CD4-positive, alpha-beta T cell treated with Interleukin-6 at 100 ng/mL for 8 hours (primary cell): Measurements from ENCODE around the gene COX6B2.

Experiments
- DNase-seq: peaks from one replicate; pipeline ENCODE4 v3.0.0-alpha.2; 2020; ENCODE audit warnings: mixed read lengths, low spot score

The COX6B2 gene

GRCh38 chr19:55383279-55384130 lies 29.0 kb upstream of the COX6B2 start:
- DNase-seq: peak; percentile 17

GRCh38 chr19:55382522-55383054 lies 28.1 kb upstream of the COX6B2 start:
- DNase-seq: no peak

GRCh38 chr19:55382013-55382412 lies 27.5 kb upstream of the COX6B2 start:
- DNase-seq: no peak

GRCh38 chr19:55379174-55379573 lies 24.7 kb upstream of the COX6B2 start:
- no peak for DNase-seq

GRCh38 chr19:55377356-55378131 lies 23.0 kb upstream of the COX6B2 start:
- DNase-seq: no peak

- no peak for DNase-seq
These were observed 21.9 kb upstream of the COX6B2 start, which contains the start of gene TMEM190 for GRCh38 chr19:55376241-55376933. Gene TMEM190 (plus strand): TSS chr19:55376826. CDS start chr19:55376854, 28 bp downstream.

GRCh38 chr19:55373993-55374757 lies 19.7 kb upstream of the COX6B2 start:
- DNase-seq: no peak

- no peak for DNase-seq
These were observed 18.9 kb upstream of the COX6B2 start for GRCh38 chr19:55373306-55373992.

GRCh38 chr19:55372316-55373081 lies 18.0 kb upstream of the COX6B2 start:
- no peak for DNase-seq

DNA sequence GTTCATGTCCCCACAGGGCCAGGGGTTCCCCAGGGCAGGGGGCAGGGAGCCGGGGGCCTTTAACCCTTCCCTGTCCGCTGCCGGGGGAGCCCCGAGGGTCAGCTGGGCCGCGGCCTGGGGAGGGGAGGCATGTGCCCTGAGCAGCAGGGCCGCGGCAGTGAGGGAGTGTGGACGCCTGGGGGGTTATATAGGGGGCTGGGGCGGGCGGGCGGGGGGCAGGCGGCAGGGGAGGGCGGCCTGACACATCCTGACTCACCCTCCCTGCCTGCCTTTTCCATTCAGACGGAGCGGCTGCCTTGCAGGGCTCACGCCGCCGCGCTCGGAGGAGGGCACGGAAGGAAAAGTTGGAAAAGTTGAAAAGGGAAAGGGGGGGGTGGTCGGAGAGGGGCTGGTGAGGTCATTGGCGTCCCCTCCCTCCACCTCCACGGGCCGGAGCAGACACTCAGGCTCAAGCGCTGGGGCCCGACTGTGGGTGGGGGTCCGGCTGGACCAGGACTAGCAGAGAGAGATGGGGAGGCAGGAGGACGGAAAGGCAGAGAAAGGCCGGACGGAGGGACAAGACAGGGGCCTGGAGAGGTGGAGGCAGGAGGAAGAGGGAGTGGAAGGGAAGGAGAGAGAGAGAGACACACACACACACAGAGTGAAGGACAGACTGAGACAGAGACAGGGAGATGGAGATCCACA lies 15.9 kb upstream of the COX6B2 start, which contains the start of gene IL11:
TSS of gene IL11 (minus strand) at position 159 of the 684 bp plus-strand sequence. CDS start at position 6, 153 bp downstream.
- no peak for DNase-seq

DNA sequence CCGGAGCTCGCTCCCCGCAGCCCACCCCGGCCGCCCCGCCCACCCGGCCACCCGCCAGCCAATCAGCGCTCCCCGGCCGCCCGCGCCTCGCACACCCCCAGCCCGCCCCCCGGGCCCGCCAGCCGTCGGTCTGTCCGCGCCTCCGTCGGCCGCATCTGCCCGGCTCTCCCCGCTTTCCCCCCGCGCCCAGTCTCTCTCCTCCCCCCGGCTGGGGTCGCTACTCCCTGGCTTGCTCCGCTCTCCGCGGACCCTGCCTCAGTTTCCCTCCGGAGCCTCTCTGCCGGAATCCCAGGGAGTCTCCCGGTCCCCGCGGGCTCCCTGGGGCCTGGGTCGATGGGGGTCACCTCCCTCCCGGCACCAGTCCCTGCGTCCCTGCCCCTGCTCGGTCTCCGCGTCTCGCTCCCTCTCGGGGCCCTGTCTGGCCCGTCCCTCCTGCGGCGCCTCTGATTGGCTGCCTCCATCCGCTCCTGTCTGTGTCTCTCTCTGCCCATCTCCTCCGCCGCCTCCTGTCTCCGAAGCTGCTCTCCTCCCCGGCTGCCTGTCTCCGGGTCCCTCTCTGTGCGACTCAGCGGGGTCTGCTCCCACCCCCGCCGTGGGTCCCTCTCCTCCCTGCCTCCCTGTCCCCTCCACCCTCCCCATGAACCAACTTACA lies 15.3 kb upstream of the COX6B2 start:
- DNase-seq: no peak

DNA sequence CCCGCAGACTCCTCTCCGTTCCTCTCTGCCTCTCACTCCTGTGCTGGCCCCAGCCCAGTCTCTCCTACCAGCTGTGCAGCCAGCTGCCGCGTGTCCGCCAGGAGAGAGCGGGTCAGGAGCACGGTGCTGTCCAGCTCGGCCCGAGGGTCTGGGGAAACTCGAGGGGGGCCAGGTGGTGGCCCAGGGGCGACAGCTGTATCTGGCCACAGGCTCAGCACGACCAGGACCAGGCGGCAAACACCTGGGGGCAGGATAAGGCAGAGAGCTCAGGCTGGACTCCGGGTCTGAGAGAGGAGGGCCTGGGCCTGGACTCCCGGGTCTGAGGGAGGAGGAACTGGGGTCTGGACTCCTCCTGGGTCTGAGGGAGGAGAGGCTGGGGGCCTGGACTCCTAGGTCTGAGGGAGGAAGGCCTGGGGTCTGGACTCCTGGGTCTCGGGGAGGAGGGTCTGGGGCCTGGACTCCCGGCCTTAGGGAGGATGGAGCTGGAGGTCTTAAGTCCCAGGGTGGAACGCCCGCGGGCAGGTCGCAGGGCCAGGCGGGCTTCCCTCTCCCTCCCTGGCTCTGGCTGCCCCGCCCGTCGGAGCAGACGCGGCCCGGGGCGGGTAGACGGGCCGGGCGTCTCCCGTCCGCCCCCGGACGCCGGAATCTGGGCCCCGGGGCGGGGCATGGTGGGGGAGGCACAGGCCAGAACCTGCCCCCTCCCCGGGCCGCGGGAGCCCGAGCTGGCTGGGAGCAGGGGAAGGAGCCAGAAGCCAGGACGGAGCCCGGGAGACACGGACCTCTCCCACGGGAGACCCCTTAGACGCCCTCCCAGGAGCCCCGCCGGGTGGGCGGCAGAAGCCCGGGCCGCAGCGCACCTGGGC lies 14.4 kb upstream of the COX6B2 start:
- no peak for DNase-seq

- no peak for DNase-seq
These were observed 13.6 kb upstream of the COX6B2 start for GRCh38 chr19:55368106-55368505.

- DNase-seq: no peak
These were observed 12.3 kb upstream of the COX6B2 start for GRCh38 chr19:55366790-55367189.

- no peak for DNase-seq
These were observed 11.4 kb upstream of the COX6B2 start for GRCh38 chr19:55365964-55366363.

DNA sequence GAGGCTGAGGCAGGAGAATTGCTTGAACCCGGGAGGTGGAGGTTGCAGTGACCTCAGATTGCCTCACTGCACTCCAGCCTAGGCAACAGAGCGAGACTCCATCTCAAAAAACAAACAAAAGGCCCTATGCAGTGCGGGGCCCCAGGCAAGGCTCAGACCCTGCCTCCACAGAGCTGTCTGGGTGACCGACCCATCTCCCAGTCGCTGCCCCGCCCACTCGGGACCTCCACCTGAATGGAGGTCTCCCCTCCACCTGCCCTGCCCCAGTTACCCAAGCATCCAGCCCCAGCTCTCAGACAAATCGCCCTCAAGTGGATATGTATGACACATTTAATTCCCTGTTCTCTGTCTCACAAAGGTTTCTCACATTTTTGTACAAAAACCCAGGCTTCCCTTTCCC lies 10.7 kb upstream of the COX6B2 start:
- no peak for DNase-seq

- DNase-seq: no peak
These were observed 8.6 kb upstream of the COX6B2 start, which contains the start of gene GARIN5B for GRCh38 chr19:55362990-55363716. Gene GARIN5B (minus strand): TSS chr19:55363260. CDS start chr19:55363066, 194 bp downstream.
